ENCODE results near the gene C16orf96. TPM values are rescaled to one million over a fixed set of nuclear protein-coding genes. Genes with fewer than 3 reads are reported as not detected.

C16orf96 gene
- total RNA-seq, 4 donors from 2014 or later: 0.19 to 0.36 TPM; not detected in 2

GRCh38 chr16:4602331-4602730 lies 46.2 kb downstream of the C16orf96 start:
- no peak for TF ChIP-seq CTCF (IDR thresholded peaks at IDR 0.05)
- DNase-seq (ENCODE audit: low spot score) (no peak), ATAC-seq (ENCODE audit: low FRiP score) (no peak)

GRCh38 chr16:4603624-4604170 lies 47.6 kb downstream of the C16orf96 start:
- no peak for ATAC-seq (ENCODE audit: low FRiP score)
- no peak for TF ChIP-seq CTCF (IDR thresholded peaks at IDR 0.05)
- DNase-seq (ENCODE audit: low spot score): no peak

- DNase-seq (ENCODE audit: low spot score) (no peak), ATAC-seq (ENCODE audit: low FRiP score) (no peak)
- TF ChIP-seq CTCF (IDR thresholded peaks at IDR 0.05): no peak
Observed at GRCh38 chr16:4604401-4604800, 48.3 kb downstream of the C16orf96 start.

GRCh38 chr16:4606354-4606753 lies 50.2 kb downstream of the C16orf96 start:
- DNase-seq (ENCODE audit: low spot score) (no peak), ATAC-seq (ENCODE audit: low FRiP score) (no peak)
- no peak for TF ChIP-seq CTCF (IDR thresholded peaks at IDR 0.05)

GRCh38 chr16:4607841-4608703 lies 51.9 kb downstream of the C16orf96 start:
- no peak for TF ChIP-seq CTCF (IDR thresholded peaks at IDR 0.05)
- ATAC-seq (ENCODE audit: low FRiP score): no peak
- no peak for DNase-seq (ENCODE audit: low spot score)

- TF ChIP-seq CTCF (IDR thresholded peaks at IDR 0.05): no peak
- no peak for ATAC-seq (ENCODE audit: low FRiP score)
- no peak for DNase-seq (ENCODE audit: low spot score)
Observed at GRCh38 chr16:4608704-4608980, 52.5 kb downstream of the C16orf96 start.
